Central memory CD4-positive, alpha-beta T cell (primary cell): ENCODE results near the gene RPS4Y1.

Experiments used
- DNase-seq: peaks from one replicate; pipeline ENCODE4 v3.0.0; 2022

The RPS4Y1 gene

DNA sequence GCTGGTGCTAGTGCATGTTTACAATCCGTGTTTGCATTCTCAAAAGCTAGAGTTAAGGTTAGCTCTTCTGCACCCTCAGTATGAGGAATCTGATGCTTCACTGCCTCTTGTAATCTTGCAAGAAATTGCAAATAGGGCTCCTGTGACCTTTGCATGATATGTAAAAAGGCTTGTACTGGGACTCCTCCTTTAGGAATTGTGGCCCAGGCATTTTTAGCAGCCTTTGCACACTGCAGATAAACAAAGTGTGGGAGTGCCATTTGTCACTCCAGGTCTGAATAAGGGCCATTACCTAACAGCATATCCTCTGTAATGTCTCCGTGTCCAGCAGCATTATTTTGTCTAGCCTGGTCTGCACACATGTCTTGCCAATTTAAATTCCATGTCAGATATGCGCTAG is 44.5 kb downstream of the RPS4Y1 start:
- no peak for DNase-seq

DNA sequence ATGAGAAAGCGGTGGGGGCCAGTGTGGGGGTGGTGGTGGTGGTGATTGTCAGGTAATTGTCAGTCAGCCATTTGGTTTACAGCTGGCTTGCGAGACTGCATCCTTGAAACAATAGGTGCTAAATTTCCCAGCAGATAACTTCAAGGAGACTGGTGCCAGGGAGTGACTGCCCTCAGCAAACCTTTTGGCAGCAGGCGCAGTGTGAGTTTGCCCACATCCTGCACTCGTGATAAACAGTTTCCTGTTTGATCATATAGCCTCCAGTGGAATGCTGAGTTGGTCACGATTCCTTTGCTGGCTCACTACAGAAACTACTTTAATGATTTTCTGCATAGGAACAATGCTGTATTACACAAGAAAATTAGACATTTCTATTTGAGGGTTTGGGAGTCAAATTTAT is 46.0 kb downstream of the RPS4Y1 start:
- no peak for DNase-seq

DNA sequence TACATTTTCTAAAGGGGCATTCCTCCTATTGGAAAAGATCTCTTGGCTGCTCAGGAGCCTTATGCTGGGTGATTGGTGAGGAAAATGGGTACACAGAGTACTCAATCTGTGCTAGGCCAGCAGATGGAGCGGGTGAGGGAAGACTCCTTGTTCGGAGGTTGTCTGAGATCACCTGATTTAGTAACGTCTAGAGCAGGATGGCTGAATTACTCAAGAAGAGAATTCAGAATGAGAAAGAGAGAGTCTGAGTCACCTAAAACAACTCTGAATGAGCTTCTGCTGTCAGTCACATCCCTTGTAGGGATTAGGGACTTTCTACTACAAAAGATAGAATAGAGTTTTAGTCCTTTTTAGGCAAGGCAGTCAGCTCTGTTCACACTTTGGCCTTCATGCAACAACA is 46.6 kb downstream of the RPS4Y1 start:
- no peak for DNase-seq

DNA sequence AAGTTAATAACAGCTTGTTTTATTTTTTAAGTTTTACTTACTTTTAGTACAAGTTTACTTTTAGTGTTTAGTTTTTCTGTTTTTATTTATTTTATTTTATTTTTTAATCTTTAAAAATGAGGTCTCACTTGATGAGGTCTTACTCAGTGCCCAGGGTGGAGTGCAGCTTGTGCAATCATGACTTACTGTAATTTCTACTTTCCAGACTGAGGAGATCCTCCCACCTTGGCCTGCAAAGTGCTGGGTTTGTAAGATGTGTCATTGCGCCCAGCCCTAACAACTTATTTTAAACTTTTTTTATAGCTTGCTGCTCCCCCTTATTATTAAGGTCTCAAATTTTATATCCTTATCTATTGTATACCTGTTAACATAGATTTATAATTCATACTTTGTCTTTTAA is 52.1 kb downstream of the RPS4Y1 start:
- DNase-seq, result no peak

DNA sequence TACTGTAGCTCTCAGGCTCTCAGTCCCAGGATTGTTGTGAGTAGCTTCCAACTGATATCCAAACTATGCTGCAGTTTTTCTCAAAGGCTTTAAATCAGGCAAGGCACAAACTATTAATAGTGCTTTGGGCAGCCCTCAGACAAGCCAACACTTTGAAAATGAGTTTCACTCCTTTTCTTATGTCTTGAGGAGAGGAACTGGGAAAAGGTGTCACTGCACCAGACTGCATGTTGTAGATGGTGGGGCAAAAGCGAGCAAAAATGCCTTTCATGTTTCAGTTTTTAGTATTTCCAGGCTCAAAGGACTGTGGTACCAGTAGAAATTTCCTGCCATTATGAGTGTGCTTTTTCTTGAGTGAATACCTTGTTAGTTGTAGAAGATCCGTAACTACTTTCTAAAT is 54.6 kb downstream of the RPS4Y1 start:
- no peak for DNase-seq

DNA sequence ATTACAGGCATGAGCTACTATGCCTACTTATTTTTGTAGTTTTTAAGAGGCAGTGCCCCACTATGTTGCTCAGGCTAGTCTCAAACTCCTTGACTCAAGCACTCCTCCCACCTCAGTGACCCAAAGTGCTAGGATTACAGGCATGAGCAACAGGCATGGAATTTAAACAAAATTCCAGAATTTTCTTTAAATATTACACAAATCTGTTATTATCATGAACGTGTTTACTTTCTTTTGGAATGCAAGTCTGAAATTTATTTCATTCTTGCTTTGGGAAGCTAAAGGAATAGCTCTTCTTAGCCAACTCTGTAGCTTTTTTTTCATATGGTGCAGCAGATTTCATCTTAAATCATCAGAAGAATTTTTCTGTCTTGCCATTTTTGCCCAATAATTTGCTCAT is 66.0 kb downstream of the RPS4Y1 start:
- no peak for DNase-seq

DNA sequence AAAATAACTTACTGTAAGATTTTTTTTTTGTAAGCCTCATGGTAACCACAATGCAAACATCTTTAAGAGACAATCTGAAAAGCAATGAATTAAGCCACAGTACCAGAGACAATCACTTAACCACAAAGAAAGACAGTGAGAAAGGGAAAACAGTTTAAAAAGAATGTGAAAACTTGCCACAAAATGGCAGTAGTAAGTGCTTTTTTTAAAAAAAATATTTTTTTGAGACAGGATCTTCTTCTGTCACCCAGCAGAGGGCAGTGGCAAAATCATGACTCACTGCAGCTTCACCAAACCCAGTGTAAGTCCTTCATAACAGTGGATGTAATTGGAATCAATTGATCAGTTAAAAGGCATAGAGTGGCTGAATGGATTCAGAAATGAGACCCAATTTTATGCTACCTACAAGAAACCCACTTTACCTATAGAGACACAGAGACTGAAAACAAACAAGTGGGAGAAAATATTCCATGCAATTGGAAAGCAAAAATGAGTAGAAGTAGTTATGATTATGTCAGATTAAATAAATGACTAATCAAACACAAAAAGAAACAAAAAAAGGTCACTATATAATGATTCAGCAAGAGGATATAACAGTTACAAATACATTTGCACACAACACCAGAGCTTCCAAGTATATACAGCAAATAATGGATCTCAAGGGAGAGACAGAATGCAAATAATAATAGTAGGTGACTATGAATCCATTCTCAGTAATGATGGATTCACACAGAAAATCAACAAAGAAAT is 71.8 kb downstream of the RPS4Y1 start:
- no peak for DNase-seq
